Prostate gland (tissue), 2 donors: ENCODE measurements around the gene LRRC74A.

Experiments used
- CTCF ChIP-seq, 4 experiments: fragments of 200-600 bp in 2 of 4; fragments of 450-650 bp in 2 of 4; sonication (generic) in 2 of 4; IDR thresholded peaks; 1 replicate in 3 of 4; 2 replicates in 1 of 4; pipeline ENCODE4 v1.5.1; 2016 to 2019; ENCODE audit warnings: antibody characterized with exemption in 4 of 4, mild to moderate bottlenecking in 2 of 4, moderate library complexity in 2 of 4
- POLR2A ChIP-seq: fragments of 450-650 bp; IDR thresholded peaks from one replicate; pipeline ENCODE4 v1.6.1; 2016; ENCODE audit warnings: antibody characterized with exemption, mild to moderate bottlenecking
- POLR2AphosphoS5 ChIP-seq: sonication (generic); formaldehyde crosslinking; IDR thresholded peaks from one replicate; pipeline ENCODE4 v1.6.1; 2017; ENCODE audit warnings: antibody characterized with exemption

- TF ChIP-seq POLR2AphosphoS5 = no peak
- TF ChIP-seq CTCF (IDR thresholded peaks at IDR 0.05) = no peak
- no peak for TF ChIP-seq POLR2A
Measured at GRCh38 chr14:76863724-76864407, 37.7 kb downstream of the LRRC74A start.
